ENCODE data around the gene ASRGL1.

The ASRGL1 gene

DNA sequence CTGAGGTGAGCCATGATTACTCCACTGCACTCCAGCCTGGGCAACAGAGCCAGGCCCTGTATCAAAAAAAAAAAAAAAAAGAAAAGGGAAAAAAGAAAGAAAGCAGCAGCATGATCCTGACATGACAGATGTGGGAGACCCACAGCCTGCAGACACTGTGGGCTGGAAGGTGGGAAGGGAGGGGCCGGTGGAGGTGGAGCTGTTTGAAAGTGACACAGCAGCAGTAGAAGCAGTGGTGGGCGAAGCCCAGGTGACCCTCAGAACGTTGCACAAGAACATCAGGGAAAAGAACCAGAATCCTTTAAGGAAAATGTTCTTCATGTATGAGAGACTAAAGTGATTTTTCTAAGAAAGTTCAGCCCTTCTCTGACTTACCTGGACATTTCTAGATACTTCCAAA lies 55.3 kb downstream of the ASRGL1 start:
- in situ Hi-C loops (cut with MboI; ENCODE audit: low sequenced_read_pairs) = no loop called here

DNA sequence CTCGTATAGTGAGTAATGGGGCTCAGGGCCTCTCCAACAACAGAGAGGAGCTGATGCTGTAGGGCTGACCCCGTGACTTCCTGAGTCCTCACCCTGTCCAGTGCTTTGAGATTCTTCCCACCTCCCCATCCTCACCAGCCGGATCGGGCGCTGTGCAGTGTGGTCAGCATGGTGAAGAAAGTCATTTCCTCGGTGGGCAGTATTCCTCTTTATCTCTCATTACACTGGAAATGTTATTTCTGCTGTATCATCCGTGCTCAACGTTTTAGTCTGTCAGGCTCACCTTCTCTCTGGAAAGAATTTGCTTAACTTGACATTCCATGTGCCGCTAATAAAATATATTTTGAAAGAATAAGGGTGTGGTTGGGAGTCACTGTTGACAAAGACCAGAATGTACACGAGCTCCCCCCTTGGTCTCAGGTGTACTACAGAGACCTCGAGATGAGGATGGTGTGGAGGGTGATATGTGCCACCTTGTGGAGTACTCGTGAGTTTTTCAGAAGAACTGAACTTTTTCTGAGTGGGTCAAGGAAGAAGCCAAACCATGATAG lies 55.9 kb downstream of the ASRGL1 start:
- in situ Hi-C loops (cut with MboI; ENCODE audit: low sequenced_read_pairs) = no loop called here

DNA sequence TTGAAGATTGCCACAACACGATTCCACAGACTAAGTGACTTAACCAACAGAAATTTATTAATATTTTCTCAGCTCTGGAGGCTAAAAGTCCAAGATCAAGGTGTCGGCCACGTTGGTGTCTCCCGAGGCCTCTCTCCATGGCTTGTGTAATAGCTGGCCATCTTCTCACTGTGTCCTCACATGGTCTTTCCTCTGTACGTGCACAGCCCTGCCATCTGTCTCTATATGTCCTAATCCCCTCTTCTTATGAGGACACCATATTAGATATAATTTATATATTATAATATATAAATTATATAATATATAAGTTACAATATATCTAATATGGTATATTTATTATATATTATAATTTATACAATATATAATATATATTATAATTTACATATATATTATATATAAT lies 56.5 kb downstream of the ASRGL1 start:
- in situ Hi-C loops (cut with MboI; ENCODE audit: low sequenced_read_pairs) = no loop called here

DNA sequence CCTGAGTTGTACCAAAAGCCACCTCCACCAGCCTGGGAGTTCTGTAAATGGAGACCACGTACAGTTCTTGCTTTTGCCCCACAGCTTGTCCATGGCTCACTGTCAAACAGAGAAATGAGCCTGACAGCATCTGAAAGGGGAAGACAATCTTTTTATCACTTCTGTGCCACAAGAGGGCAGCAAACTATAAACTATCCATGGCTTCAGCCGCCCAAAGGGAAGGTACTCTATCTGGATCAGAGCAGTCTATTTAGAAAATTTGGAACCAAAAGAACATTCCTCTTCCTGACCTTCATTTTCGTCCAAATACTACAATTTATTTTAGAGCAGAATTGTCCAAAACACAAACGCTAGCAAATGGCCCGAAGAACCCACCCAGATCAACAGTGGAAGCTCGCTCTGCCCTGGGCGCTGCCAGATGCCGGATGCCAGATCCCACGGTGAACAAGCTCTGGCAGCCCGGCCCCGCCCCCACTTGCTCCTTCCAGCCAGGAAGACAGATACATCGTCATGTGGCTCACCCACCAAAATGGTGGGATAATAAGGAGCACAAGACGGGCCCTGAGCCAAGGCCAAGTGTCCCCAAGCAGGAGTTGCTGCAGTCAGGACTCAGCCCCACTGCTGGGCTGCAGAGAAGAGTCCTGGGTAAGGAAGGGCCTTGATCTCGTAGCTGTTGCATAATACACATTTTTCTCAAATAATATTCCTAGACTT lies 57.7 kb downstream of the ASRGL1 start:
- in situ Hi-C loops (cut with MboI; ENCODE audit: low sequenced_read_pairs) = no loop called here

DNA sequence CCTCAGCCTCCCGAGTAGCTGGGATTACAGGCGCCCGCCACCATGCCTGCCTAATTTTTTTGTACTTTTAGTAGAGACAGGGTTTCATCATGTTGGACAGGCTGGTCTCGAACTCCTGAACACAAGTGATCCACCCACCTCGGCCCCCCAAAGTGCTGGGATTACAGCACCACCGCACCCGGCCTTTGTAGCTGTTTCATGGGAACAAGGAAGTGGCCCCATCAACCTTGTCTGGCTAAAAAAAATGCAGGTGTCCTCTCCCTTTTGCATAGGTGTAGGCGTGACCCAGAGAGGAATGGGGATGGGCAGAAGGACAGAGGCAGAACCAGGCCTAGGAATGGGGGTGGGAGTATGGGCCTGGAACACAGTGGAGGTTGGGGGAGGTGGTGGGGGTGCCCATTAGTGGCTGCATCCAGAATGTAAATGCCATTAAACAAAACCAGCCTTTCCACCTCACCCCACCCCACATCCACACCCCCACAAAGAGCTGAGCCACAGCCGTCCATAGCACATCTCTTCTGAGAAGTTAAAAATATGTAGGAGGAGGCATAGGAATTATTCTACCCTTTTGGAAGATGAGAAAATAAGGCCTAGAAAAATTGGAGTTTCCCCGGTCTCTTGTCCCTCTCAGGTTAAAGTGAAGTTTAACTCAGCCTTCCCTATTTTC lies 58.8 kb downstream of the ASRGL1 start:
- in situ Hi-C loops (cut with MboI; ENCODE audit: low sequenced_read_pairs) = no loop called here

DNA sequence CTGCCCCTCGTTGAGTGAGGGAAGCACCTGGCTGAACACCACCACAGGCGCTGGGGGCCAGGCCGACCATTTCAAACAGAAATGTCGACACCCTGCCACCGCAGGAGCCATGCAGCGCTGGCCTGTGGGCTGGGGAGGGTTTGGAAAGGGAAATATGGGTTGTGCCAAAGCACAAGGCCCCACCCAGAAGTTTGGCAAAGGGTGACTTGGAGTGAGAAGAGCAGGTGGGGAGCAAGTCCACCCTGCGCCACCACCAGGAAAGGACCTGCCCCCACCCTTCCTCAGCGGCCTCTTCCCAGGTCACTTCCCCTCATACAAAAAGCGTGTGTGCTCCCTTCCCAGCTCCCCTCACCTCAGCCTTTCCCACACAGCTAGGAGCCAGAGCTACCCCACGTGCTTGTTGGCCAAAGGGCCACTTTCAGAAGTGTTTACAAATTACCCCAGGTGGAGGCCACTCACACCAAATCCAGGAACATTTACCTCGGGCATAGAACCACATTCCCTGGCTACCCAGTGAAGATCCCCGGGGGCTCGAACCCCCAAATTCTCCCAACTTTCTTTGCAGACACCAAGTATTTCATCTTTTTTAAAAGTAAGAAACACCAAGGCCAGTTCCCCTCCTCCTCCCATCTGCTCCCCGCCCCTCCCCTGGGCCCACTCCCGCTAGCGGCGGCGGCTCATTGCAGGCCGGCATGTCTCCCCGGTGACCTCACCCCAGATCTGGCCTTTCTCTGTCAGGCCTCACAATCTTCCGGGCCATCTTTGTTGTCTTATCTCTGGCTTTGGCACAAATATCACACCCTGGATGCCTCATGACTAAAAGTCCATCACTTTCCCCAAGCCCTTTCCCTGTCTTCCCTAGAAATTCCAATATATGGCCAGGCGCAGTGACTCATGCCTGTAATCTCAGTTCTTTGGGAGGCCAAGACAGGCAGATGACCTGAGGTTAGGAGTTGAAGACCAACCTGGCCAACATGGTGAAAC lies 61.1 kb downstream of the ASRGL1 start:
- in situ Hi-C loops (cut with MboI; ENCODE audit: low sequenced_read_pairs) = no loop called here

DNA sequence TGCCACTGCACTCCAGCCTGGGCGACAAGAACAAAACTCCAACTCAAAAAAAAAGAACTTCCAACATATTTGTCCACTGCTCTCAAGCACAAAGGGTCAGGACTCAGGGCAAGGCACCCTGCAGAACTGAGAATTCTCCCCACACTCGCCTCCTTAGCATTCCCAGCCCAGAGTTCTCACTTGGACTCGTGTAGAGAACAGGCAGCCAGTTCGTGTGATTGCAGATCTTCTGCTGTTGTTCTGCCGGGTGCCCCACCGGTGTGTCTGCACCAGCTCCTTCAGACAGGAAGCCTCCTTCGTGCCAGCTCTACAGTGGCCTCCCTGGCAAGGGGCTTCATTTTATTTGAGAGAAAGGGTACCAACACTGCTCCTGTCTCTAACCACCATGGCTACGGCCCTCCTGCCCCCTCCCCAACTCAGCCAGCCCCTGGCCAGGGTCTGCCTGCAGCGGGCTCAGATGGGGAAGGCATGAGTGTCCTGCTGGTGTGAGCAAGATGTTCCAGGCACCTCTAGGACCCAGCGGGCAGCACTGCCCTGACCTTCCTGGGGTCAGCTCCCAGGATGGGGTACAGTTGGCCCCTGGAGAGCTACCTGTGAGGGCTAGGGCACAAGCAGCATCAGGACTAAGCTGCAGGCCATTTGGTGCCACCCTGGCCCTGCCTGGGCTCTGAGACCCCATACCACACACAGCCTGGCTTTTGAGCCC lies 62.1 kb downstream of the ASRGL1 start:
- in situ Hi-C loops (cut with MboI; ENCODE audit: low sequenced_read_pairs) = no loop called here

DNA sequence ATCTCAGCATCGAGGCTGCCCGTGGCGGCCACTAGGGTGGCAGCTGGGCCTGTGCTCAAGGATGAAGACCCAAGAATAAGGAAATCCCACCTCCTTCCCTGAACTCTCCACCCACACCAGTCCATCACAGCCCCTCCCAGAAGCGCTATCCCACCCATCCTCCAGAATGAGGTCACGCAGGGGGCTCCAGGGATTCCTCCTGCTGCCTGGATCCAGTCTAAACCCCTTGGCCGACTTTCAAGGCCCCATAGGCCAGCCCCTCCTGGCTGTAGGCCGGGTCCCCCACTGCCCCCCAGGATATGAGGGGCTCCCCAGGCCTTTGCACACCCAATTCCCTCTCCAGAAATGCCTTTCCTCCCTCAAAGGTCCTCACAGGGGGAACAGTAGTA lies 62.6 kb downstream of the ASRGL1 start:
- in situ Hi-C loops (cut with MboI; ENCODE audit: low sequenced_read_pairs) = no loop called here

DNA sequence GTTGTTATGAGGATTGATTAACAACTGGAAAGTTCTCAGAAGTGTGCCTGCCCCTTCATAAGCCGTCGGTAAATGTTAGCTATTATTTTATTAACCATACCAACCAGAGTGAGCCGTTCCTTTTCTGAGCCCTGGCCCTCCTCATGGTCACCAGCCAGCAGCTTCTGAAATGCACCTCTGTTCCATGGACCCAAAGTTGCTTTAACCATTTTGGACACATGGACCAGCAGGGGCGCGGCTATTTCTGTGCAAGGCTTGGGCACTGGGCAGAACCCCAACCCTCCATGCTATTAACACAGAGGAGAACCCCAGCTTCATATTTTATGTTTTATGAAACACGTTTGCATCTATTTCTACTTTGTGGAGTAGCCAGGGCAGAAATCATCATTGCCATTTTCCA lies 63.0 kb downstream of the ASRGL1 start:
- in situ Hi-C loops (cut with MboI; ENCODE audit: low sequenced_read_pairs) = no loop called here

DNA sequence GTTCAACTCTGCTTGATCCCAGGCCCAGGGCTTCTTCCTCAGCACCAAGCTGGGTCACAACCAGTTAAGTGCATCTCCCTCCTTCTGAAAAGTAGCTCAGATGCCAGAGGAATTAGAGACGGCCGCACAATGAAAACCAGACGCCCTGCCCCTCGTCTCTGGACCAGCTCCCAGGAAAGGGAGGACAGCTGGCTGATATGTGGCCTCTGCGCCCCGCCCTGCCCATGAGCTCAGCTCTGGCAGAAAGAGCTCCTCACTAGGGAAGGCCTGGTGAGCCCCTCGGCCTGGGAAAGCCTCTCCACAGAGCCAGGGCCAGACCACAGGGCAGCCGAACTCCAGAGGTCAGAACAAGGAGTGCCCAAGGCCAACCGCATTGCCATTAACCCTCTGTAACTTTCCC lies 63.5 kb downstream of the ASRGL1 start:
- in situ Hi-C loops (cut with MboI; ENCODE audit: low sequenced_read_pairs) = no loop called here

DNA sequence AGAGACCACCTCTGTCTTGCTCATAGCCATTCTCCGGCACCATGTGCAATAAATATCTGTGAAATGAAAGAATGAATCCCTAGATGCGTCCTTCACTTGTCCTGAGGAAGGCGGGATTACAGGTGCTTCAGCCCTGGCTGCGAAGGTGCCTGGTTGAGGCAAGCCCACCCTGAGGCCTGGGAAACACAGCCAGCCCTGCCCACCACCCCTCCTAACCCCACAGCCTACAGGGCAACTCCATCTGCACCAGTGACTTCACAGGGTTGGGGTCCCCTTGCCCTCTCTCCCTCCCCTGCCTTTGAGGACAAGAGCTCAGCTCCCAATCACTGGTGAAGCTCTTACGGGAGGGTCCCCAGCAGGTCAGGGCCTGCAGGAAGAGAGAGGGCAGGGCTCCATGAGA lies 64.1 kb downstream of the ASRGL1 start:
- in situ Hi-C loops (cut with MboI; ENCODE audit: low sequenced_read_pairs) = no loop called here

DNA sequence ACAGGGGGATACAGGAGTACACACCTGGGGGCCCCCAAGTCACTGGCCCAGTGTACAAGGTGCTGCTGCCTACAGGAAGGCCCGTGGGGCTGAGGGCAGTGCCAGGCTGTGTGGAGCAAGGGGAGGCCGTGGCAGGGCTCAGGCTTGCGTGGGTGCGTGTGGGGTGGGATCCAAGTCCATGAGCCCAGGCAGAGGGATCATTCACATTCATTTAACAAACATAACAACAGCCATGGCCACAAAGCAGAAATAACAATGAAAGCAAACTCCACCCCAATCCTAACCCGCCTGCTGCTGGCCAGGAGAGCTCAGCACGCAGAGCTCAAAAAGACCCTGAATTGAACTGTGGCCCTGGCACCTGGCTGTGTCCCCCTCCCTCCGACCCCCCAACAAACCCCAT lies 64.6 kb downstream of the ASRGL1 start:
- in situ Hi-C loops (cut with MboI; ENCODE audit: low sequenced_read_pairs) = no loop called here

DNA sequence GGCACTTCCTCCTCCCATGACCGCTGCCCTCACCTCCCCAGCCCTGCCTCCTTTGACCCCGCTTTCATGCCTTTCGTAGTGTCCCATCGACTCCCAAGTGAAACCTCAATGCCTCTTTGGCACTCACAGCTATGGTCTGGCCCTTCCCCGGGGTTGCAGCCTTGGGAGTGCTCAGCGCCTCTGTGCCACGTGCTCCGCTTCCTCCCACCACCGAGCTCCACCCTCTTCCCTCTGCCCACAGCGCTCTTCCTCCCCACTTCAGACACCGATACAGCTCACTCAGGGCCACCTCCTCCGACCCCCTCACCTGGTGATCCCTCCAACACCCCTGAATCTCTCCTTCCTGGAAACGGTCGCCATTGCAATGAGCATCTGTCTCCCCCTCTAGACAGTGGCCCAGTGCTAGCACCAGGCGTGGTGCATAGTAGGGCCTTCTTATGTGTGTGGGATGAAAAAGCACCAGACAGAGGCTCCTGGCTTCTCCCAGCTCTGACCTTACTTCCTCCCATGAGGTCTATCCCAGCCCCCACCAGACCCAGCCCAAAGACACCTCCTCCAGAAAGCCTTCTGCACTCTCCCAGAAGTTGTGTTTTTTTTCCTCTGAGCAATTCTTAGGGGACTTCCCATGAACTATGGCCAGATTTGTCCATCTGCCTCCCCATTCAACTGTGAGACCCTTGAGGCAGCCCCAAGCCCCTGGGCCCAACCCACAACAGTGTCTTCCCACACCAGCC lies 65.1 kb downstream of the ASRGL1 start:
- in situ Hi-C loops (cut with MboI; ENCODE audit: low sequenced_read_pairs) = no loop called here

DNA sequence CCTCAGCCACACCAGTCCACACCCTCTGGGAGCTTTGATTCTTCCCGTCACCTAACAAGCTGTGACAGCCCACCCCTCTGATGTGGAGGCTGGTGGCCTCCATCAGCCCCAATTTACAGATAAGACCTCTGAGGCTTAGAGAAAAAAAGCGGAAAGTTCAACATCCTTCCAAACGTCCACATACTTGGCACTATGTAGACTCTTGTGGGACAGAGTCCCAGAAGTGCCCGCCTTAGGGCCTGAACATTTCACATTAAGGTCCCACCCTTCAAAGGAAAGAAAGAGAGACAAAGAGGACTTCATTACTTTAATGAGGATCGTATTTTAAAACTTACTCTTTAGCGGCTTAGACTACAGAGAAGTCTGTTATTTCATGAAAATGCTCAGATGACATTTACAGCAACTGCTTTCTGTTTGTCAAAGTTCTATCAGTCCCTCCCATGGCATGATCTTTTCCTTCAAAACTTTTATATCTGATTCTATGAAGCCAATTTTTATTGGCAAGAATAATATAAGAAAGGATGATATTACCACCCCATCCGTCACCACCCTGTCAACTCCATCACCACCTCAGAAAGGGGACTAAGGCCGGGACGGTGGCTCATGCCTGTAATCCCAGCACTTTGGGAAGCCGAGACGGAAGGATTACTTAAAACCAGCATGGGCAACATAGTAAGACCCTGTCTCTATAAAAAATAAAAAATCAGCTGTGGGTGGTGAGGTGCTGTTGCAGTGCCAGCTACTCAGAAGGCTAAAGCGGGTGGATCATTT lies 65.9 kb downstream of the ASRGL1 start:
- in situ Hi-C loops (cut with MboI; ENCODE audit: low sequenced_read_pairs) = no loop called here

DNA sequence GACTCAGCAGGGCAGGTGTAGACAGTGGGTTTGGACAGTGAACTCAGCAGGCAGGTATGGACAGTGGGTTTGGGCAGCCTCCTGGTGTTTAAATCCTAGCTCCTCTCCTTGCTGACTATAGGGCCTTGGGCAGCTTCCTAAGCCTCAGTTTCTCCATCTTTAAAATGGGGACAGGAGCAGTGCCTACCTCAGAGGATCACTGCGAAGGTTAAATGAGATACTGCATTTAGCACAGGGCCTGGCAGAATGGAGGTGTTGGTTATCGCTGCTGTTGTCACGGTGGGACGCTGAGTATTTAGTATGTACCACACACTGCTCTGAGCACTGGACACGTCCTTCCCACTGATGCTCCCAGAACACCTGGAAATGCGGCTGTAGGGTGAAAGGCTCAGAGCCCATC lies 67.2 kb downstream of the ASRGL1 start:
- in situ Hi-C loops (cut with MboI; ENCODE audit: low sequenced_read_pairs) = no loop called here

DNA sequence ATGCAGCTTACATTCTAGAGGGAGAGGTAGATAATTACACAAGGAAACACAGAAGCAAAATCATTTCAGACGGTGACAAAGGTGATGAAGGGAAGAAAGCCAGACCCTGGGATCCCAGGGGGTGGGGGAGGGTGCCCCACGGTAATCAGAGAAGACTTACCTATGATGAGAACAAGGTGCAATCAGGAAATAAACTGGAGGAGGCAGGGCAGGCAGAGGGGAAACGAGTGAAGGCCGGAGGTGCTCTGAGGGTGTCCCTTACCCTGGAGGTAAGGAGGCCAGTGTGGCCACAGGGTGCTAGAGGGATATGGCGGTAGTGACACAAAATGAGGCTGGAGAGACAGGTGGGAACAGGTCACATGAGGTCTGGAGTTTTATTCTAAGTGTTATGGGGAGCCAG lies 67.7 kb downstream of the ASRGL1 start:
- in situ Hi-C loops (cut with MboI; ENCODE audit: low sequenced_read_pairs) = no loop called here

DNA sequence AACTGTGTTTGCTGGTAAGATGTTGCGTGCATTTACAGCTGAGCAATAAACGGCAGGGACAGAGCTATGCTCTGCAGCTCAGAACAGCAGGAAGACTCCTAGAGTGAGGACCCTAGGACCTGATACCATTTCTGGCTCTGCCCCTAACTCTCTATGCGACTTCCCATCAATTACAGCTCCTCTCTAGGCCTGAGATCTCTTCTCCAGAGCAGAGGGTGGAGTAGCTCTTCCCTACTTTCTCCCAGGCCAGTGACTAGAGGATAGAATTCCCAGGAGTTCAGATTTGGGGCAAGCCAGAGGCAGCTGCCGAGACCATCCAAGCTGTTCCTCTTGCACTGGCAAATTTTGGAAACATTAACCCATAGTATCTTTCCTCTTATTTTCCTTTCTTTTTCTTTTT lies 68.8 kb downstream of the ASRGL1 start:
- in situ Hi-C loops (cut with MboI; ENCODE audit: low sequenced_read_pairs) = no loop called here

DNA sequence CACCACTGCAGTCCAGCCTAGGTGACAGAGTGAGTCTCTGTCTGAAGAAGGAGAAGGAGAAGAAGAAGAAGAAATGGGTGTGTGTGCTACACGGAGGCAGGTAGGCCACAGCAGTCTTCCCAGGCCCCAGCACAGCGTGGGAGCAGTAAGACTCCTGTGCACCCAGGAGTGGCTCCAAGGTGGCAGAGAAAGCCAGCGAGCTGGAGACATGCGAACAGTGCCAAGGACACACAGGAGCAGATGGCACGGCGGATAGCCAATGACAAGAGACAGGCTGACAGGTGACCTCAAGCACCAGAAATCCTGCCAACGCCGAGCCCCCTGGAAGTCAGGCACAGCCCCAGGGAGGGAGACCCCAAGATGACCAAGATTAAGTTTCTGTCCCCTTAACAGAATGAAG lies 72.6 kb downstream of the ASRGL1 start:
- in situ Hi-C loops (cut with MboI; ENCODE audit: low sequenced_read_pairs) = no loop called here

DNA sequence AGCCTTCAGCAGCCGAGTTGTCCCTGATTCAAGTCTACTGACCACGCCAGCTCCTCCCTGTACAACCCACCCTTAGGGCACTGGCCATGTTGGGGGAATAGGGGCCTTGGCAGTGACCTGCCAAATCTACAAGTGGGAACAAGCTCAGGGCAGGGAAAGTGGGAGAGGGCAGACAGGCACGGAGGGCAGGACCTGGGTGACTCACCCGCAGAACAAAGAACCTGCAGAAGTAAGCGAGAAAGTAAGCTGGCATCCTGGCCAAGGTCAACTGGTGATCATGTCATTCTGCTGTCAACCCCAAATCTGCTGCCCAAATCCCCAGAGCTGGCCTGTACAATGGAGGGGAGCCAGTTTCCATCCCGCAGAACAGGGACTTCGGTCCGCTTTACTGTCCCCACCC lies 73.7 kb downstream of the ASRGL1 start:
- in situ Hi-C loops (cut with MboI; ENCODE audit: low sequenced_read_pairs) = no loop called here

All from hTERT RPE-1 (cell line).